Esophagus squamous epithelium (tissue), 4 donors: ENCODE results near the gene SPNS3.

Source experiments
- CTCF ChIP-seq, 6 experiments: fragments of 450-650 bp in 4 of 6; fragments of 200-600 bp in 2 of 6; sonication (generic) in 2 of 6; IDR thresholded peaks; one replicate each; pipeline ENCODE4 v1.5.1; 2016 to 2019; ENCODE audit warnings: antibody characterized with exemption in 6 of 6, mild to moderate bottlenecking in 4 of 6, moderate library complexity in 4 of 6
- POLR2A ChIP-seq, 4 donors: fragments of 450-650 bp; IDR thresholded peaks; one replicate each; pipeline ENCODE4 v1.6.1; 2017; ENCODE audit warnings: antibody characterized with exemption in 4 of 4, mild to moderate bottlenecking in 4 of 4, moderate library complexity in 3 of 4

DNA sequence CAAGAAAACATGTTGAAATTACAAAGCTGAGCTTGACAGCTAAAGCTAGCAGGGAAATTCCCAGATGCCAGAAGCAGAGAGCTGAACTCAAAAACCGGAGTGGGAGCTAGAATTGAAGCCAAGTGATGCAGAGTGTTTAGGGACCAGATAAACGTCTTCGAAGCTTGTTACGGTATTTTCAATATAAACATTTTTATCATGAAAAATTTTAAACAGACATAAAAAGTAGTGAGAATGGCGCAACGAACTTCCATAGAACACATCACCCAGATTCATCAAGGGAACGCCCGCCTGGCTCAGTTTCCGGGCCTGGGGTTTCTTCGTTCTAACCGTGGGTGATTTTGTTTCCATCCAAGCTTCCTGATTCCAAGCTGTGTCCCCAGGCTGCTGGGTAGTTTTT lies 83.0 kb downstream of the SPNS3 start:
- TF ChIP-seq CTCF (IDR thresholded peaks at IDR 0.05) (no peak), POLR2A (IDR thresholded peaks at IDR 0.05) (no peak)
